ENCODE data around the gene LRRC53. TPM values are rescaled to one million over a fixed set of nuclear protein-coding genes. Genes with fewer than 3 reads are reported as not detected.
A peak's percentile ranks its signal among the peaks of the same experiment; 100 is the strongest.

Gene LRRC53
- total and polyA plus RNA-seq, 7 donors, result not detected

DNA sequence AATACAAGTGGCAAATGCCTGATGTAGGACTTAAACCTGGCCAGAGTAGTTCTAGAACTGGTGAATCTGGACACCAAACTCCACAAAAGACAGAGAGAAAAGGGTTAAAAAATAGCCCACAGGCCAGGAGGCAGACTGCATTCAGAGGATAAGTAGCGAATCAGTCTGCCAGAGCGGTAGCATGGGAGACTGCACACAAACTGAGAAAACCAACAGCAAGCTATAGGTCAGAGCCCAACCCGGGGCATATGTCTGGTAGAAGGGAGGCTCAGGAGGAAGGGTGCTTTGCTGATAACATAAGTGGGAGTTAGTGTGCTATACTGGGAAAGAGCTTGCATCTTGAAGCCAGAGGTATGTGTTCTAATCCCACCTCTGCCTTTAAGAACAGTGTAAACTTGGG, 4.0 kb downstream of the LRRC53 start:
- Histone ChIP-seq H3K27me3 (no peaks in the 10 kb centered on the region), H3K27ac (no peak overlapping the region), H3K9me3 (peaks cover 0 to 2% (median 0%) of the 10 kb centered on the region in 4 donors), H3K36me3 (no peaks in the 10 kb centered on the region), H3K4me1 (peaks cover 0 to 8% (median 2%) of the 10 kb centered on the region in 4 donors), H3K4me3 (no peak overlapping the region)
- 34 to 39% methylated on average over 3 of the region's 3 CpGs for WGBS, 2 donors
- no peak for DNase-seq
- intact Hi-C loops (cut with DNase I), result no loop called here
- TF ChIP-seq EP300 (IDR thresholded peaks at IDR 0.05) (no peak), POLR2A (IDR thresholded peaks at IDR 0.05) (no peak), POLR2AphosphoS5 (IDR thresholded peaks at IDR 0.05) (no peak)
- TF ChIP-seq, protein P1, sequence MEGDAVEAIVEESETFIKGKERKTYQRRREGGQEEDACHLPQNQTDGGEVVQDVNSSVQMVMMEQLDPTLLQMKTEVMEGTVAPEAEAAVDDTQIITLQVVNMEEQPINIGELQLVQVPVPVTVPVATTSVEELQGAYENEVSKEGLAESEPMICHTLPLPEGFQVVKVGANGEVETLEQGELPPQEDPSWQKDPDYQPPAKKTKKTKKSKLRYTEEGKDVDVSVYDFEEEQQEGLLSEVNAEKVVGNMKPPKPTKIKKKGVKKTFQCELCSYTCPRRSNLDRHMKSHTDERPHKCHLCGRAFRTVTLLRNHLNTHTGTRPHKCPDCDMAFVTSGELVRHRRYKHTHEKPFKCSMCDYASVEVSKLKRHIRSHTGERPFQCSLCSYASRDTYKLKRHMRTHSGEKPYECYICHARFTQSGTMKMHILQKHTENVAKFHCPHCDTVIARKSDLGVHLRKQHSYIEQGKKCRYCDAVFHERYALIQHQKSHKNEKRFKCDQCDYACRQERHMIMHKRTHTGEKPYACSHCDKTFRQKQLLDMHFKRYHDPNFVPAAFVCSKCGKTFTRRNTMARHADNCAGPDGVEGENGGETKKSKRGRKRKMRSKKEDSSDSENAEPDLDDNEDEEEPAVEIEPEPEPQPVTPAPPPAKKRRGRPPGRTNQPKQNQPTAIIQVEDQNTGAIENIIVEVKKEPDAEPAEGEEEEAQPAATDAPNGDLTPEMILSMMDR (IDR thresholded peaks at IDR 0.05), result no peak

DNA sequence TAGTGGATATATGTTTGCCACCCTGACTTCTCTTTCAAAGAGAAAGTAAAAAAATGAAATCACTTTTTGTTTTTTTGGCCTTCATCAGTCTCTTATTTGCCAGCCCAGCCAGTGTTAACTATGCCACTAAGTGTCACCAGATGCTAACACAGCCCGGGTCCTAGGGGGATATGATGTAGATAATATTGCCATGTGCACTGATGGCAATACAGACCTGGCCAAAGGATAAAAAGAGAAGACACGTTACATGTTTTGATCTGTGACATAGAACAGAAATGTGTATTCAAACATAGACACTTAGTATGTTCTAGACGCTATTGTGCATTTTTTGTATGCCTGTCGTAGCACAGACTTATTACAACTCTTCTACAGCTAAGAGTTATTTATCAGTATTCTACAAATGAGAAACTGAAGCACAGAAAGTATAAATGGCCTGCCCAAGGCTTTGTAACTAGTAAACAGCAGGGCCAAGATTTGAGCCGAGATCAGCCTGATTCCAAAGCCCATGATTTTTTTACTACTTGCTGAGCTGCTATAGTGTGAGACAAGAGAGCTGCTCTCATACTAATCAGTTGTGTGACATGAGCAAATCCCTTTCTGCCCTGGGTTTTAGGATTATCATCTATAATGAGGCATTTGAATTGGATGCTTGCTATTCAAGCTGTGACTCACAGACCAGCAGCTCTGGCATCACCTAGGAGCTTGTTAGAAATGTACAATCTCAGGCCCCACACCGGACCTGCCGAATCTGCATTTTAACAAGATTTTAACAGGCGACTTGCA, 6.3 kb downstream of the LRRC53 start:
- H3K4me1 ChIP-seq, result peaks cover 0 to 8% (median 2%) of the 10 kb centered on the region in 4 donors
- no peaks in the 10 kb centered on the region for H3K9me3 ChIP-seq
- no peak overlapping the region for H3K27ac ChIP-seq
- H3K36me3 ChIP-seq, result no peaks in the 10 kb centered on the region
- DNase-seq, result no peak
- intact Hi-C loops (cut with DNase I), result no loop called here
- 74 to 80% methylated on average over 8 of the region's 8 CpGs for WGBS, 2 donors
- H3K4me3 ChIP-seq, result no peak overlapping the region
- TF ChIP-seq, protein P1 (IDR thresholded peaks at IDR 0.05), result no peak
- no peaks in the 10 kb centered on the region for H3K27me3 ChIP-seq

DNA sequence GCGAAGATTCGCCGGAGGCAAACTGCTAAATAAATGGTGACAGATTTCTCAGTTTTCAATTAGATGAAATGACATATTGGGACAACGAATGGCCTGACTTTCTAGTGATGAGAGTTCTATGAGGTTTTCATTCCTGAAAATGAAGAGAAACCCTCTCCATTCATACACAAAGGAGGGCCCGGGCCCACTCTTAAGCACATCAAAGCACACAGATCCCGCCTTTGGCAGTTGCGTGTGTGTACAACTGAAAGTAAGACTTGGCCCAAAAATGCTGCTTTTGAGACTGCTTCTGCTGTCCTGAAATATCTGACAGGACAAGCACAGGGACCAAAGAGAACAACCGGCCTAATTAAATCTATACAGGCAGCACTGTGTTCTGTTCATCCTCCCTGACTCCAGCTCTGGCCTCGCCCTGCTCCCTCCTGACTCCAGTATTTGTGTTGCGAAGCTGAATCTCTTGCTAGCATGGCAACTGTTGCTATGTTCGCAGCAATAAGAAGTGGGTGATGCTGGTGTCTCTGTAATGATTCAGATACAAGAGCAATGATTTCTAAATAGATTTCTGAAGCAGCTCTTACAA, 7.4 kb downstream of the LRRC53 start:
- no peak overlapping the region for H3K27ac ChIP-seq
- 68 to 71% methylated on average over 11 of the region's 11 CpGs for WGBS, 2 donors
- no peak for TF ChIP-seq POLR2A (IDR thresholded peaks at IDR 0.05)
- TF ChIP-seq POLR2AphosphoS5 (IDR thresholded peaks at IDR 0.05), result no peak
- no peak for TF ChIP-seq EP300 (IDR thresholded peaks at IDR 0.05)
- TF ChIP-seq, protein P1 (IDR thresholded peaks at IDR 0.05), result no peak
- no peaks in the 10 kb centered on the region for H3K9me3 ChIP-seq
- DNase-seq, result no peak
- no peaks in the 10 kb centered on the region for H3K36me3 ChIP-seq
- intact Hi-C loops (cut with DNase I), result no loop called here
- peaks cover 0 to 8% (median 2%) of the 10 kb centered on the region in 4 donors for H3K4me1 ChIP-seq
- no peak overlapping the region for H3K4me3 ChIP-seq
- no peaks in the 10 kb centered on the region for H3K27me3 ChIP-seq

DNA sequence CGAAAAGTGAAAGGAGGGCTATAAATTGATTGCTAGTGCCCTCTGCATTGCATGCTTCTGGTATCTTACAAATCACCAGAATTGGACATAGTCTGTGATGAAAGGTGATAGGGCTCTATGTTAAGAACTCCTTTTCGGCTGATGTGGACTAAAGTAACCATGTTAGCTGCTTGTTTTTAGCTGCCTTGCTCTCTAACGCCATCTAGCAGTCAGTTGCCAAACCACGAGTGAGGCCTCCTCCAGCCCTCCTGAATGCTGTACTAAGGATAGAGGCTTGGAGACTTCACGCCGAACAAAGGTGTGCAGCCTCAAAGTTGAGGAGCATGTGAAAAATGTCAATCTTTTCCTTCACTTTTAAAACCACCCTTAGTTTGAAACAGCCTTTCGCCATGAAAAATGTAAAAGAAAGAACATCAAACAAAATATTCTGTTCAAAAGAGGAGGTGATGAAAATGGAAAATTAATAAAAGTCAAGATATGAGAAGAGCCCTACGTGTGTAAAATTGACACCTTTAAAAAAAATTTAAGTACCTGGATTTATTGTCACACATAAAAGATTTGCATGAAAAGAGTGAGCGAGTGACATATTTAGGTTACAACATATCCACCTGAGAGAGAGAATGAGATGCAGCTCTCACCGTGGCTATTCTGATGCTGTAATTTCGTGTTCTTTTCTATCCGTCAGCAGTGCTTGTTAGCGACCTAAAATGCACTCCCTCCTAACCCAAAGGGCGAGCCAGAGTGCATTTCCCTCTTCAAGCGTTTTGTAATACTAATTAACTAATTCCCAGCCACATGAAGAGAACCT, 8.1 kb downstream of the LRRC53 start:
- no peaks in the 10 kb centered on the region for H3K27me3 ChIP-seq
- H3K9me3 ChIP-seq, result no peaks in the 10 kb centered on the region
- H3K27ac ChIP-seq, result no peak overlapping the region
- H3K36me3 ChIP-seq, result no peaks in the 10 kb centered on the region
- H3K4me1 ChIP-seq, result peaks cover 0 to 8% (median 2%) of the 10 kb centered on the region in 4 donors
- TF ChIP-seq, protein P1 (IDR thresholded peaks at IDR 0.05), result peak in 2 of 4 experiments; percentile 36 to 47
- TF ChIP-seq POLR2AphosphoS5 (IDR thresholded peaks at IDR 0.05), result no peak
- DNase-seq, result no peak
- intact Hi-C loops (cut with DNase I), result no loop called here
- WGBS, 2 donors, result 44 to 45% methylated on average over 15 of the region's 15 CpGs
- no peak overlapping the region for H3K4me3 ChIP-seq
